Loucy (cell line): ENCODE results near the gene ZRANB1.

ENCODE experiments used
- H2AFZ ChIP-seq: fragments of 200-600 bp; sonication (generic); 2 replicates; pipeline ENCODE4 v1.6.0; 2016; ENCODE audit warnings: antibody characterized with exemption, mild to moderate bottlenecking, low read length, moderate library complexity
- H3F3A ChIP-seq: fragments of 200-600 bp; 2 replicates; pipeline ENCODE4 v1.6.0; 2016; ENCODE audit warnings: antibody characterized with exemption, low read depth, mild to moderate bottlenecking
- H3K27me3 ChIP-seq: fragments of 200-600 bp; sonication (generic); 2 replicates; pipeline ENCODE4 v1.6.1; 2014; ENCODE audit warnings: low read length, mild to moderate bottlenecking; ENCODE audit not compliant: insufficient read depth, poor library complexity, severe bottlenecking
- H3K36me3 ChIP-seq: fragments of 200-600 bp; sonication (generic); 2 replicates; pipeline ENCODE4 v1.6.1; 2016; ENCODE audit warnings: low read length; ENCODE audit not compliant: insufficient read depth
- H3K4me1 ChIP-seq: fragments of 200-600 bp; sonication (generic); 2 replicates; pipeline ENCODE4 v1.5.1; 2014; ENCODE audit warnings: low read length, mild to moderate bottlenecking; ENCODE audit not compliant: insufficient read depth, poor library complexity, severe bottlenecking
- H3K4me2 ChIP-seq: fragments of 200-600 bp; sonication (generic); 2 replicates; pipeline ENCODE4 v1.6.0; 2014; ENCODE audit warnings: antibody characterized with exemption, low read length, low read depth, mild to moderate bottlenecking; ENCODE audit not compliant: poor library complexity, severe bottlenecking
- H3K4me3 ChIP-seq: fragments of 200-600 bp; sonication (generic); 2 replicates; pipeline ENCODE4 v1.5.1; 2014; ENCODE audit warnings: low read length, mild to moderate bottlenecking, mixed read lengths; ENCODE audit not compliant: poor library complexity, severe bottlenecking
- H3K79me2 ChIP-seq: fragments of 200-600 bp; sonication (generic); 2 replicates; pipeline ENCODE4 v1.6.1; 2014; ENCODE audit warnings: low read length; ENCODE audit not compliant: insufficient read depth
- H3K9ac ChIP-seq: fragments of 200-600 bp; sonication (generic); 2 replicates; pipeline ENCODE4 v1.6.0; 2014; ENCODE audit warnings: mild to moderate bottlenecking, low read depth, low read length, moderate library complexity; ENCODE audit not compliant: poor library complexity, severe bottlenecking
- H3K9me2 ChIP-seq: fragments of 200-600 bp; sonication (generic); replicated peaks from 2 replicates; pipeline ENCODE4 v1.6.1; 2016; ENCODE audit warnings: low read depth, low read length, mixed read lengths
- H3K9me3 ChIP-seq: fragments of 200-600 bp; sonication (generic); 2 replicates; pipeline ENCODE4 v1.6.1; 2014; ENCODE audit warnings: mild to moderate bottlenecking, antibody characterized with exemption, low read length, low read depth; ENCODE audit not compliant: insufficient read depth
- H4K20me1 ChIP-seq: fragments of 200-600 bp; sonication (generic); 2 replicates; pipeline ENCODE4 v1.6.0; 2014; ENCODE audit warnings: antibody characterized with exemption, low read length, mild to moderate bottlenecking; ENCODE audit not compliant: insufficient read depth, poor library complexity, severe bottlenecking
- CTCF ChIP-seq: fragments of 200-600 bp; sonication (generic); conservative IDR thresholded peaks from 2 replicates; pipeline ENCODE4 v1.5.1; 2014; ENCODE audit warnings: mild to moderate bottlenecking, antibody characterized with exemption, low read length
- EZH2phosphoT487 ChIP-seq: fragments of 200-600 bp; IDR thresholded peaks from 2 replicates; pipeline ENCODE4 v1.6.1; 2018; ENCODE audit warnings: antibody characterized with exemption, mild to moderate bottlenecking, moderate library complexity, borderline replicate concordance

Gene ZRANB1

GRCh38 chr10:125014086-125014830 lies 72.3 kb downstream of the ZRANB1 start:
- no peaks in the 10 kb centered on the region for H3K36me3 ChIP-seq
- H3K9me2 ChIP-seq = no peaks in the 10 kb centered on the region
- H3K9me3 ChIP-seq = no peaks in the 10 kb centered on the region
- H4K20me1 ChIP-seq = no peaks in the 10 kb centered on the region
- H3F3A ChIP-seq = no peaks in the 10 kb centered on the region
- H3K27me3 ChIP-seq = no peaks in the 10 kb centered on the region
- no peaks in the 10 kb centered on the region for H3K4me1 ChIP-seq
- H3K79me2 ChIP-seq = no peaks in the 10 kb centered on the region
- no peak overlapping the region for H3K4me2 ChIP-seq
- H2AFZ ChIP-seq = no peak overlapping the region
- TF ChIP-seq EZH2phosphoT487 (no peak), CTCF (no peak)
- H3K4me3 ChIP-seq = no peak overlapping the region
- no peak overlapping the region for H3K9ac ChIP-seq

DNA sequence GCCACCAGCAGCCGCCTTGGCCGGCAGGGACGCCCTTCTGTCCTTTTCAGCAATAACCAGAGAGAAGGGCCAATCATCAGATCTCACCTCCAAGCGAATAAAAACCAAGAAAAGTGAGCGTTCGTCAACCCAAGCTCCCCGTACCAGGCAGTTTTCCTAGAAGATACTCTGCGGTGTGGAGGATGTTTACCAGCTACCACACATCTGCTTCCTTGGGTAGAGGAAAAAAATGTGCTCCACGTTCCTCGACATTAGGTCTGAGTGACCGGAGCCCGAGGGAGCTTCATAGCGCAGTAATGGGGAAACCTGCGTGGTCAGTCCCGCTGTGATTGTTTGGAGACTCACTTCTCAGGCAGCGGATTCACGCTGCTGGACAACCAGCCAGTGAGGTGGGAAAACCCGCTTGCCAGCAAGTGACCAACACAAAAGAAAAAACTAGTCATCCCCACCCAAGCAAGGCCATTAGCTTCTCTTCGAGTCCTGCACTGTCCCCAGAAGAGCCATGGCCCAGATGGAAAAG lies 73.0 kb downstream of the ZRANB1 start:
- no peaks in the 10 kb centered on the region for H3K9me3 ChIP-seq
- H3K4me1 ChIP-seq = no peaks in the 10 kb centered on the region
- H3K9me2 ChIP-seq = no peaks in the 10 kb centered on the region
- H3K9ac ChIP-seq = no peak overlapping the region
- no peak overlapping the region for H3K4me3 ChIP-seq
- no peaks in the 10 kb centered on the region for H3K36me3 ChIP-seq
- no peaks in the 10 kb centered on the region for H4K20me1 ChIP-seq
- H3K4me2 ChIP-seq = no peak overlapping the region
- H2AFZ ChIP-seq = no peak overlapping the region
- no peaks in the 10 kb centered on the region for H3K27me3 ChIP-seq
- TF ChIP-seq EZH2phosphoT487 (no peak), CTCF (no peak)
- no peaks in the 10 kb centered on the region for H3F3A ChIP-seq
- H3K79me2 ChIP-seq = no peaks in the 10 kb centered on the region

GRCh38 chr10:125015356-125015944 lies 73.5 kb downstream of the ZRANB1 start:
- H3K9ac ChIP-seq = no peak overlapping the region
- H4K20me1 ChIP-seq = no peaks in the 10 kb centered on the region
- no peak overlapping the region for H3K4me3 ChIP-seq
- no peaks in the 10 kb centered on the region for H3K9me2 ChIP-seq
- H3K9me3 ChIP-seq = no peaks in the 10 kb centered on the region
- no peaks in the 10 kb centered on the region for H3F3A ChIP-seq
- H2AFZ ChIP-seq = no peak overlapping the region
- H3K4me1 ChIP-seq = no peaks in the 10 kb centered on the region
- H3K79me2 ChIP-seq = no peaks in the 10 kb centered on the region
- H3K36me3 ChIP-seq = no peaks in the 10 kb centered on the region
- TF ChIP-seq EZH2phosphoT487 = no peak
- no peaks in the 10 kb centered on the region for H3K27me3 ChIP-seq
- H3K4me2 ChIP-seq = no peak overlapping the region
